Measurements from ENCODE around the gene CRYGC.
"Not testable (repeated sequence)": the region's sequence is repeated elsewhere in the genome, so short reads cannot be mapped to it uniquely, and the experiment has no call there.

CRYGC gene

GRCh38 chr2:208135794-208136715, 6.4 kb upstream of the CRYGC start:
- DNase-seq = no peak

DNA sequence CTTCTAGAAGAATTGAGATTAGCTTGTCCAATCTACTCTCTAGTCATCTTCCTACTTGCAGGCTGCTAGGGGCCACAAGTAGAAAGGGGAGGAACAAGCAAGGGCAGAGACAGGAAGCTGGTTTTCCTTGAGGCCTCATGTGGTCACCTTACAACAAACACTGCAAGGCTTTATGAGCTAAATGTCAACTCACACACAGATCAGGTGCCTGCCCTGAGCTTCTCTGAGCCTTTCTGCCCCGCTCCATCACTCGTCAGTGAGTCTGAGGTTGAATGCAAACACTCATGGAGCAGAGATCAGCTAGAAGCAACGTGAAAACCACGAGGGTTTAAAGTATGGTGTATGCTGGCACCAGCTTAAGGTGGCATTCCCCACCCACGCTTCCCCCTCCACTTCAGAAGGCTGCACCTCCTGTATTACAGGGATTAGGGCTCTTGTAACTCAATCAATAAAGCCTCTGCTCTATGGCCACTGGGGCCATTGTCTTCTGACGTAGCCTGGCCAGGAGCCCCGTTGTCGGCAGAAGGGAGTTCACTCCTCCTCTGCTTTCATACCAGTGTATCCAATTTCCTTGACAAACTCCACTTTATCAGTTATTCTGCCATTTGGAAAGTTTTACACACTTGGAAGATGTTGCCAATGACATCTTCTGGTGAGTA, 5.4 kb upstream of the CRYGC start:
- DNase-seq = no peak

DNA sequence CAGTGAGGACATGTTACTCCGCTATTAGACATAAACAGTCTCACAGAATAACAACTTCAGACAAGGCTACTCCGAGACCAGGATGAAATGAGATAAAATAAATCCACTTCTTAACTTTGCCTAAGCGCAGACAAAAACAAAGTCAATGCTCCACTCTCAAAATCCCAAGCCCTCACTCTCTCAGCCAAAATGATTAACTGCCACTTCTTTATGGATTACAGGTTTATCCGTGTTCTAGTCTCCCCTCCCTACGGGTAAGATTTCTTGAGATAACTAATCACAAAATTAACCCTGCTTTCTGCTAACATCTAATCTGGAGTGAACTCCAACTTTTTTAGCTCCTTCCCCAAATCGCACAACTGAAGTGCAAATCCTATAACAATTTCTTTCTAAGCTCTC, 1.1 kb upstream of the CRYGC start:
- no peak for DNase-seq

DNA sequence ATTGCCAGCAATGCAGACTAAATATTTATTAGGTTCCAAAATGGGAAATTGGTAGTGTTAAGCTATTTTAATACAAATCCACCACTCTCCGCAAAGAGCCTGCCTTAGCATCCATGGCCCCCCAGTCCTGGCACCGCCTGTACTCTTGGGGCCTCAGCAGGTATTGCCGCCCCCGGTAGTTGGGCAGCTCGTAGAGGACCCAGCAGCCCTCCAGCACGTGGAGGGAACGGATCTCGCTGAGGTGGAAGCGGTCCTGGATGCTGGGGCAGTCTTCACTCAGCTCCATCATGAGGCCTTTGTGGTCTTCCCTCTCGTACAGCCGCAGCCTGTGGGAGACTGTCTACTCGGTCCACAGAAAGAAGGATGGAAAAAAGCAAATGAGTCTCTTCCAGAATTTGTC, 1.5 kb downstream of the CRYGC start:
- DNase-seq = no peak

GRCh38 chr2:208127090-208127489, 2.5 kb downstream of the CRYGC start:
- DNase-seq = no peak

DNA sequence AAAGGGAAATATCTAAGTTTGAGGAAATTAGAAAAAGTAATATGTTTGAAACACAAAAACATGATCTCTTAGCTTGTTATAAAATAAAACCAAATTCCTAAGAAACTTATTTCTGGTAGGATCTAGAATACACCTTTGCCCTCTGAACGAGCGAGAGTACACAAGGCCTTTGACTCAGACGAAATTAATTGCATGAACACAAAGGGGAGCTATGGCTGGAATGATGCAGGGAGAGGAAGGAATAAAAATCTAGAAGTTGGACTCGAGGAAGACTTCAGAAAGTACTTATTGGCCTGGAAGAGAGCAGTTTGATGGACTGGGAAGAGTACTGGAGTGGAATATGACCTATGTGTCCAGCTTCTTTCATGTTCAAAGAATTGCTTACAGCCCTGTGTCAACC, 4.4 kb downstream of the CRYGC start:
- DNase-seq = no peak

GRCh38 chr2:208124013-208124715, 5.5 kb downstream of the CRYGC start, which contains the start of gene CRYGD:
CRYGD (minus strand) TSS chr2:208124524; CDS start chr2:208124473, 51 bp downstream.
- DNase-seq = peak; percentile 62

GRCh38 chr2:208122248-208122647, 7.4 kb downstream of the CRYGC start:
- no peak for DNase-seq

- DNase-seq = no peak
Measured at GRCh38 chr2:208118918-208119317, 10.7 kb downstream of the CRYGC start.

DNA sequence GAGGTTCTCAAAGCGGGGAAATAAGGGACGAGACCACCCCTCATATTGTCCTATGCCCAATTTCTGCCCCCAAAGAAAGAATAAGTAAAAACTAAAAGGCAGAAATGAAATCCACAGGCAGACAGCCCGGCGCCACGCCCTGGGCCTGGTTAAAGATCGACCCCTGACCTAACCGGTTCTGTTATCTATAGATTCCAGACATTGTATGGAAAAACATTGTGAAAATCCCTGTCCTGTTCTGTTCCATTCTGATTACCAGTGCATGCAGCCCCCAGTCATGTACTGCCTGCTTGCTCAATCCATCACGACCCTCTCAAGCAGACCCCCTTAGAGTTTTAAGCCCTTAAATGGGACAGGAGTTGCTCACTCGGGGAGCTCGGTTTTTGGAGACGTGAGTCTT, 12.2 kb downstream of the CRYGC start:
- not testable (repeated sequence) for DNase-seq

- DNase-seq = peak; percentile 88
Measured at GRCh38 chr2:208112969-208113368, 16.7 kb downstream of the CRYGC start.

GRCh38 chr2:208112273-208112745, 17.3 kb downstream of the CRYGC start:
- not testable (repeated sequence) for DNase-seq

DNA sequence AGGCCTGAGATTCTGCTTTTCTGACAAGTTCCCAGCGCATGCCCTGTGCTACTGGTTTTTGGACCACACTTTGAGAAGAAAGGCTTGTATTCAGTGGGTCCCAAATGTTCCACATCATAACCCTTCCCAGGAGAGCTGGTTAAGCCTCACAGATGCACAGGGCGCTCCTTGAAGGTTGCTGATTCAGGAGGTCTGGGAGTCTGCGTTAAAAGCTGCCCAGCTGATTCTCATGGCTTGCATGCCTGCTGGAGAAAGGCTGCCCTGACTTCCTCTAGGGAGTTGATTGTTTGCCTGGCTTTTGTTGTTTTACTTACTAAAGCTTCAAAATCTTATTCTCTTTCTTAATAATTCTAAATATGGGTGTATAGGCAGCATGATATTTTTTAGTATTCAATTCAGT, 26.0 kb downstream of the CRYGC start:
- DNase-seq = peak; percentile 52

- no peak for DNase-seq
Measured at GRCh38 chr2:208101716-208102631, 27.7 kb downstream of the CRYGC start.

DNA sequence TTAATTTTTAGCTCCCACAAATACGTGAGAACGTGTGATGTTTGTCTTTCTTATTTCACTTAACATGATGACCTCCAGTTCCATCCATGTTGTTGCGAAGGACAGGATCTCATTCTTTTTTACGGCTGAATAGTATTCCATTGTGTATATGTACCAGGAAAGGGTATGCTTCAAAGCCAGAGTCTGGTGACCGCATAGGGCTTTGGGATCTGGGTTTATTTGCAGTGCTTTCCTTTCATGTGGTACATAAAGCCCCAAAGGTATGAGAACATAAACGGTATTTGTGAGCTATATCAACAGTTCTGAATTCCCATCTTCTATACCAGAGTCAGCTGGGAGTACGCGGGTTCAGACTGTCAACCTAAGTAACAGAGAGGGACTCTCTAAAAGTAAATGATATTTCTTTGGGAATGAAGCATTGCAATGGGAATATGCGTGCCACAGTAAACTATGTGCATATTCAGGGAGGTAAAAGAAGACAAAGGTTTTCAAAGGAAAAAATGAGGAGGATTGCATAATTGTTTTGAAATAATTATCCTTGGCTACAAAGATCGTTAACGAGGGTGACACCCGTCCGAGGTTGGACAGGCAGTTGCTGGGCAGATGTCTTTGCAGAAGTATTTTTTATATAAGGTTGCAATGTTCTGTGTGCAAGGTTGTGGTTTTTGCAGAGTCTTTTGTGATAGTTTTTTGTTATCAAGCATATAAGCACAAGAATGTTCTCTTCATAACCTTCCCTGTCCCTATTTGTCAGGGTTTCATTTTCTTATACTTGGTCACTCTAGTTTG, 29.8 kb downstream of the CRYGC start:
- DNase-seq = no peak

GRCh38 chr2:208098701-208099100, 30.9 kb downstream of the CRYGC start:
- DNase-seq = not testable (repeated sequence)

DNA sequence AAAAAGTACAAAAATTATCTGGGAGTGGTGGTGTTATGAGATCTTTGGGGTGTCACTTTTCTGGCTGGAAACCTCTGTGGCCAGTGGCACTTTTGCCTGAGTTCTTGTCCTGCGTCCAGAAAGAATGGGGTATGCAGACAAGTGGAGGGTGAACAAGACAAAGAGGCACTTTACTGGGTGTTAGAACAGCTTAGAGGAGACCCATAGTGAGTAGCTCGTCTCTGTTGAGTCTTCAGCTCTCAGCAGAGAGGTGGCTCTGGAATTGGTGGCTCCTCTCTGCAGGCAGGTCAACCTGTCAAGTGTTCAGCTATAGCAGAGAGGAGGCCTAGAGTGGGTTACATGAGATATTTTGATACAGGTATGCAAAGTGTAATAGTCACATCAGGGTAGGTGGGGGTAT, 31.4 kb downstream of the CRYGC start:
- DNase-seq = no peak

DNA sequence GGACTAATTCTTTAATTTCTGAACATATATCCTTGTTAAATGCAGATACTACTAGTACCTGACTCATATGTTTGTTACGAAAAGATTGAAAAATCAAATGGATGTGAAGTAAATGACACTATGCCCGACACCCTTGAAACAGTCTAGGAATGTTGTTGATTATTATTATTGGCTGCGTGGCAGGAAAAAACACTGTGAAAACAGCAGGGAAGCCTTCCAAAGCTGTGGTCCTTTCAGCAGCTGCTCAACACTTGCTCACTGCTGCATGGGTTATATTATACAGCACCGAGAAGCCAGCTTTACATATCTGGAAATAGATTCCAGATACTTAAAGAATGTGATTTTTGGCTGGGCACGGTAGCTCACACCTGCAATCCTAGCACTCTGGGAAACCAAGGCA, 31.8 kb downstream of the CRYGC start:
- no peak for DNase-seq

- DNase-seq = no peak
Measured at GRCh38 chr2:208097313-208097712, 32.3 kb downstream of the CRYGC start.

DNA sequence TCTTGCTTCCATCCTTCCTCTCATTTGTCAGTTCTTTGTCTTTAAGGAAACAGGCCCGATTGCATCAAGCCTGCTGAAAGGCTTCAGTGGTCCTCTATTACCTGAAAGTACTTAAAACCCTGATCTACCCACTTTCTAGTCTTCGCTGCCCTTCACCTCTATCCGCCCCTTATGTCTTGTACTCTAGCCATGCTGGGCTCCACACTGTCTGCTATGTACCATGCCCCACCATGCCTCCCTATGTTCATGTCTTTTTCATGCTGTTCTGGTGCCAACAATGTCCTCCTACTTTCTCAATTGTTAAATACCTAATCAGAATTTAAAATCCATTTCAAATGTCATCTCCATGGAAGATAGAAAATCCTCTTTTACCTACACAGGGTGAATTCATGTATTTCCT, 33.5 kb downstream of the CRYGC start:
- no peak for DNase-seq

- DNase-seq = no peak
Measured at GRCh38 chr2:208093128-208093527, 36.5 kb downstream of the CRYGC start.
